A549 (cell line): ENCODE data around the gene TRAF3IP1. TPM values are rescaled to one million over a fixed set of nuclear protein-coding genes. Genes with fewer than 3 reads are reported as not detected.

Experiments used
- ATAC-seq, 2 experiments: fragments of 200-7000 bp in 1 of 2; fragments of >200 bp in 1 of 2; cut with Nextera tagmentation in 1 of 2; cut with Tn5 transposase in 1 of 2; 3 replicates each; pipeline versions ENCODE4 v1.8.0 to v1.9.1; 2018 to 2020; ENCODE audit warnings: mild to moderate bottlenecking in 1 of 2, moderate library complexity in 1 of 2
- CTCF ChIA-PET: fragments of 300-600 bp; sonication (Branson Sonifier 250); formaldehyde crosslinking; extraction: SDS; loops from one replicate; lab custom pipeline; 2021; ENCODE audit warnings: antibody characterized with exemption, inconsistent platforms; lab: Yijun Ruan, JAX
- POLR2A ChIA-PET: fragments of 350-600 bp; formaldehyde crosslinking; extraction: SDS; loops from one replicate; lab custom pipeline; 2021; ENCODE audit warnings: antibody characterized with exemption, inconsistent platforms; lab: Yijun Ruan, JAX
- DNase-seq, 2 experiments: peaks; one replicate each; pipeline versions ENCODE4 v3.0.0 to v3.0.0-alpha.2; 2011 to 2016; ENCODE audit warnings: low read depth in 1 of 2, low spot score in 1 of 2
- FAIRE-seq: peaks from 2 replicates; lab custom pipeline; 2011; peaks lifted over from hg19 to GRCh38; lab: Jason Lieb, UNC
- H3K27ac ChIP-seq, 2 experiments: fragments of >200 bp; sonication (Bioruptor Twin); formaldehyde crosslinking; 3 replicates each; pipeline ENCODE4 v1.5.1; 2016 to 2017
- H3K4me1 ChIP-seq: fragments of >200 bp; sonication (Bioruptor Twin); formaldehyde crosslinking; 3 replicates; pipeline ENCODE4 v1.6.1; 2016
- H3K4me2 ChIP-seq: fragments of >200 bp; sonication (Bioruptor Twin); formaldehyde crosslinking; 3 replicates; pipeline ENCODE4 v1.6.1; 2016
- H3K4me3 ChIP-seq: fragments of >200 bp; sonication (Bioruptor Twin); formaldehyde crosslinking; 3 replicates; pipeline ENCODE4 v1.5.1; 2016
- H3K9me3 ChIP-seq: fragments of >200 bp; sonication (Bioruptor Twin); formaldehyde crosslinking; 3 replicates; pipeline ENCODE4 v1.6.1; 2016
- ATOH8 ChIP-seq: fragments of 250-450 bp; sonication (Bioruptor Pico); IDR thresholded peaks from 2 replicates; pipeline ENCODE4 v1.5.0; 2020; ENCODE audit warnings: low read depth, mild to moderate bottlenecking, moderate library complexity
- BCL3 ChIP-seq: fragments of >200 bp; sonication (Bioruptor Twin); formaldehyde crosslinking; IDR thresholded peaks from 3 replicates; pipeline ENCODE4 v1.6.1; 2016
- CBX2 ChIP-seq: fragments of 200-600 bp; sonication (generic); IDR thresholded peaks from 2 replicates; pipeline ENCODE4 v1.6.1; 2016; ENCODE audit warnings: low read depth, mild to moderate bottlenecking, borderline replicate concordance
- CEBPB ChIP-seq, 2 experiments: fragments of >200 bp in 1 of 2; sonication (Bioruptor Twin) in 1 of 2; formaldehyde crosslinking in 1 of 2; IDR thresholded peaks; 2 replicates each; pipeline ENCODE4 v1.6.1; 2012 to 2016
- EHF ChIP-seq: fragments of 250-450 bp; sonication (Bioruptor Pico); IDR thresholded peaks from 2 replicates; pipeline ENCODE4 v1.5.0; 2020; ENCODE audit warnings: mild to moderate bottlenecking
- FOSL2 ChIP-seq, 2 experiments: fragments of 450-650 bp in 1 of 2; fragments of >200 bp in 1 of 2; sonication (Bioruptor Twin) in 1 of 2; formaldehyde crosslinking; IDR thresholded peaks; 2 replicates each; pipeline versions ENCODE4 v1.5.0 to v1.6.1; 2016 to 2020; ENCODE audit warnings: mild to moderate bottlenecking in 1 of 2, moderate library complexity in 1 of 2
- FOXS1 ChIP-seq: fragments of 250-450 bp; sonication (Bioruptor Pico); IDR thresholded peaks from 2 replicates; pipeline ENCODE4 v1.5.0; 2020; ENCODE audit warnings: mild to moderate bottlenecking, moderate library complexity
- GATA3 ChIP-seq: IDR thresholded peaks from 2 replicates; pipeline ENCODE4 v1.6.1; 2012; ENCODE audit warnings: borderline replicate concordance
- HOXA7 ChIP-seq: fragments of 250-450 bp; sonication (Bioruptor Pico); IDR thresholded peaks from 2 replicates; pipeline ENCODE4 v1.5.0; 2020; ENCODE audit warnings: mild to moderate bottlenecking, moderate library complexity
- HOXB5 ChIP-seq: fragments of 250-450 bp; sonication (Bioruptor Pico); IDR thresholded peaks from 2 replicates; pipeline ENCODE4 v1.5.0; 2020; ENCODE audit warnings: mild to moderate bottlenecking, moderate library complexity
- JUNB ChIP-seq: fragments of >200 bp; sonication (Bioruptor Twin); formaldehyde crosslinking; IDR thresholded peaks from 2 replicates; pipeline ENCODE4 v1.6.1; 2016
- MAFK ChIP-seq: fragments of 450-650 bp; IDR thresholded peaks from 2 replicates; pipeline ENCODE4 v1.6.1; 2014; ENCODE audit not compliant: partially characterized antibody
- NFE2L2 ChIP-seq: fragments of 150-350 bp; conservative IDR thresholded peaks from 2 replicates; pipeline ENCODE4 v1.6.1; 2014; ENCODE audit warnings: low read length
- SREBF2 ChIP-seq: fragments of 450-650 bp; IDR thresholded peaks from 2 replicates; pipeline ENCODE4 v1.6.1; 2014; ENCODE audit warnings: mild to moderate bottlenecking, moderate library complexity
- ZFP36 ChIP-seq: fragments of 450-650 bp; IDR thresholded peaks from 2 replicates; pipeline ENCODE4 v1.6.1; 2014; ENCODE audit warnings: borderline replicate concordance; ENCODE audit not compliant: partially characterized antibody
- WGBS: methylation state at CpG from one replicate; pipeline ENCODE4 v1.1.6; 2017; ENCODE audit errors: missing lambda C conversion rate; 5-methylcytosine and 5-hydroxymethylcytosine counted together
- polyA plus RNA-seq, 4 experiments: library from polyadenylated mRNA; depleted of rRNA in 3 of 4; stranded (reverse); fragments of >200 nt; fragmentation: RNase III in 1 of 4; extraction: RNeasy Plus Mini Kit Qiagen cat#74134 plus additional on column Dnase treatment in 1 of 4; gene quantifications; 2 replicates in 3 of 4; 3 replicates in 1 of 4; pipeline ENCODE4 v1.2.3, GENCODE V29; 2011 to 2017
- TF ChIP-seq, protein P1 (sequence below): fragments of 250-450 bp; sonication (Bioruptor Pico); IDR thresholded peaks from 2 replicates; pipeline ENCODE4 v1.5.0; 2021; ENCODE audit warnings: mild to moderate bottlenecking, moderate library complexity, borderline replicate concordance

Gene TRAF3IP1
- polyA plus RNA-seq, 2 of the 4 experiments (the other 2 are of a cell fraction), result 10.6 to 19.2 TPM

GRCh38 chr2:238406998-238407285 lies 86.6 kb downstream of the TRAF3IP1 start:
- 95% methylated on average over 8 of the region's 8 CpGs for WGBS
- Histone ChIP-seq H3K27ac (no peak overlapping the region), H3K4me3 (no peak overlapping the region), H3K9me3 (no peaks in the 10 kb centered on the region), H3K4me2 (no peak overlapping the region), H3K4me1 (no peaks in the 10 kb centered on the region)
- ChIA-PET POLR2A (no interaction called here), CTCF (no interaction called here)
- ATAC-seq (no peak), DNase-seq (no peak), FAIRE-seq (no peak)
- TF ChIP-seq ZFP36, result no peak

DNA sequence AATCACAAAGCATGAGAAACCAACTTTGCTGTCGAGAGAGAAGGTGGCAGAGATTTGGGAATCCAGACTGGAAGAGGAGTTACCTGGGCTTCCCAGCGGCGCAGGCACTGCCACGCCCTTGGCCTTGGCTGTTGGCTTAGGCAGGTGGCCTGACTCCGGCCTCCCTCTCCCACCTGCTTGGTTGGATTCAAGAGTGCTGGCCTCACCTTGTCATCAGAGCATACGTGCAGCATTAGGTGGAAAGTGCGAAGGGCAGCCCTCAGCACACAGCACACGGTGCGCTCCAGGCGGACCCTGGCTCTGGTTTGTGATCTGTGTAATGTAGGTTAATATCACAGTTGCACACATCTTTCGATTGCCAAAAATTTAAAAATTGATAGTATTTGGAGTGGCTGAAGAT lies 87.2 kb downstream of the TRAF3IP1 start:
- POLR2A ChIA-PET, result interaction anchor here (0.7 kb wide), 1 partner anchor 695 kb away, joined by 3 read pairs; no protein-coding TSS in a partner anchor
- Histone ChIP-seq H3K9me3 (no peaks in the 10 kb centered on the region), H3K4me2 (no peak overlapping the region), H3K4me3 (no peak overlapping the region), H3K27ac (no peak overlapping the region), H3K4me1 (no peaks in the 10 kb centered on the region)
- FAIRE-seq, result no peak
- TF ChIP-seq NFE2L2, result no peak
- TF ChIP-seq HOXB5, result no peak
- no peak for TF ChIP-seq MAFK
- TF ChIP-seq FOXS1 (CRISPR knock-in tag), result no peak
- TF ChIP-seq ZFP36, result no peak
- CTCF ChIA-PET, result interaction anchor here (1.4 kb wide), 1 partner anchor 16 kb away, joined by 3 read pairs; no protein-coding TSS in a partner anchor
- WGBS, result 92% methylated on average over 11 of the region's 11 CpGs
- ATAC-seq, result no peak
- DNase-seq, result no peak

- 88% methylated on average over 17 of the region's 17 CpGs for WGBS
- Histone ChIP-seq H3K4me2 (no peak overlapping the region), H3K4me3 (no peak overlapping the region), H3K27ac (no peak overlapping the region), H3K9me3 (no peaks in the 10 kb centered on the region), H3K4me1 (no peaks in the 10 kb centered on the region)
- no peak for DNase-seq
- ChIA-PET CTCF (interaction anchor here (0.6 to 1.4 kb wide), 3 partner anchors 17 to 1734 kb away, joined by 3 read pairs; no protein-coding TSS in a partner anchor), POLR2A (no interaction called here)
- no peak for ATAC-seq
- FAIRE-seq, result no peak
- TF ChIP-seq, protein P1, sequence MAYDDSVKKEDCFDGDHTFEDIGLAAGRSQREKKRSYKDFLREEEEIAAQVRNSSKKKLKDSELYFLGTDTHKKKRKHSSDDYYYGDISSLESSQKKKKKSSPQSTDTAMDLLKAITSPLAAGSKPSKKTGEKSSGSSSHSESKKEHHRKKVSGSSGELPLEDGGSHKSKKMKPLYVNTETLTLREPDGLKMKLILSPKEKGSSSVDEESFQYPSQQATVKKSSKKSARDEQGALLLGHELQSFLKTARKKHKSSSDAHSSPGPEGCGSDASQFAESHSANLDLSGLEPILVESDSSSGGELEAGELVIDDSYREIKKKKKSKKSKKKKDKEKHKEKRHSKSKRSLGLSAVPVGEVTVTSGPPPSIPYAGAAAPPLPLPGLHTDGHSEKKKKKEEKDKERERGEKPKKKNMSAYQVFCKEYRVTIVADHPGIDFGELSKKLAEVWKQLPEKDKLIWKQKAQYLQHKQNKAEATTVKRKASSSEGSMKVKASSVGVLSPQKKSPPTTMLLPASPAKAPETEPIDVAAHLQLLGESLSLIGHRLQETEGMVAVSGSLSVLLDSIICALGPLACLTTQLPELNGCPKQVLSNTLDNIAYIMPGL (CRISPR knock-in tag), result no peak
- TF ChIP-seq FOXS1 (CRISPR knock-in tag), result no peak
- no peak for TF ChIP-seq EHF (CRISPR knock-in tag)
- no peak for TF ChIP-seq FOSL2 (IDR thresholded peaks at IDR 0.05)
- TF ChIP-seq FOSL2 (CRISPR knock-in tag; IDR thresholded peaks at IDR 0.05), result no peak
- no peak for TF ChIP-seq SREBF2
- TF ChIP-seq ATOH8 (CRISPR knock-in tag), result no peak
- TF ChIP-seq GATA3, result no peak
- TF ChIP-seq NFE2L2, result no peak
- TF ChIP-seq CEBPB (IDR thresholded peaks at IDR 0.05), result no peak
- TF ChIP-seq JUNB, result no peak
- TF ChIP-seq BCL3, result no peak
- no peak for TF ChIP-seq HOXA7 (CRISPR knock-in tag)
- no peak for TF ChIP-seq CBX2
These were observed 88.5 kb downstream of the TRAF3IP1 start for GRCh38 chr2:238408615-238409340.
